ENCODE data around the gene BACE1.
A peak's percentile ranks its signal among the peaks of the same experiment; 100 is the strongest.

The BACE1 gene

GRCh38 chr11:117332843-117333242, 16.8 kb upstream of the BACE1 start:
- TF ChIP-seq POLR2AphosphoS5 (IDR thresholded peaks at IDR 0.05; ENCODE audit: low read depth, low read length) (no peak), REST (IDR thresholded peaks at IDR 0.05; ENCODE audit: insufficient read depth in 1 of 2, low read depth in 2 of 2, low read length in 2 of 2) (no peak), FOXP2 (optimal IDR thresholded peaks at IDR 0.05; ENCODE audit: borderline replicate concordance, extremely low read depth, extremely low read length, insufficient read depth) (no peak), SIN3A (IDR thresholded peaks at IDR 0.05; ENCODE audit: borderline replicate concordance, insufficient read depth, low read length) (no peak), TAF1 (IDR thresholded peaks at IDR 0.05; ENCODE audit: borderline replicate concordance, insufficient read depth, low read length) (no peak)

- 0 out of 2 replicates have a peak, but pooled peaks have one; percentile 4 for TF ChIP-seq POLR2AphosphoS5 (IDR thresholded peaks at IDR 0.05; ENCODE audit: low read depth, low read length)
- TF ChIP-seq FOXP2 (optimal IDR thresholded peaks at IDR 0.05; ENCODE audit: borderline replicate concordance, extremely low read depth, extremely low read length, insufficient read depth): no peak
- TF ChIP-seq REST (IDR thresholded peaks at IDR 0.05; ENCODE audit: insufficient read depth in 1 of 2, low read depth in 2 of 2, low read length in 2 of 2): no peak
- no peak for TF ChIP-seq SIN3A (IDR thresholded peaks at IDR 0.05; ENCODE audit: borderline replicate concordance, insufficient read depth, low read length)
- TF ChIP-seq TAF1 (IDR thresholded peaks at IDR 0.05; ENCODE audit: borderline replicate concordance, insufficient read depth, low read length): no peak
Observed at GRCh38 chr11:117328375-117329010, 12.4 kb upstream of the BACE1 start.

- TF ChIP-seq POLR2AphosphoS5 (IDR thresholded peaks at IDR 0.05; ENCODE audit: low read depth, low read length) (no peak; the same call in 1 of the 2 replicates), FOXP2 (optimal IDR thresholded peaks at IDR 0.05; ENCODE audit: borderline replicate concordance, extremely low read depth, extremely low read length, insufficient read depth) (peak; percentile 95), SIN3A (IDR thresholded peaks at IDR 0.05; ENCODE audit: borderline replicate concordance, insufficient read depth, low read length) (peak; percentile 71)
Observed at GRCh38 chr11:117327567-117328374, 11.7 kb upstream of the BACE1 start, which contains the start of gene CEP164. Gene CEP164 (plus strand): TSS chr11:117327854. CDS start chr11:117338587, 10,733 bp downstream.

GRCh38 chr11:117319214-117319840, 3.3 kb upstream of the BACE1 start:
- TF ChIP-seq SIN3A (IDR thresholded peaks at IDR 0.05; ENCODE audit: borderline replicate concordance, insufficient read depth, low read length): no peak
- TF ChIP-seq REST (IDR thresholded peaks at IDR 0.05; ENCODE audit: insufficient read depth in 1 of 2, low read depth in 2 of 2, low read length in 2 of 2): no peak
- no peak for TF ChIP-seq FOXP2 (optimal IDR thresholded peaks at IDR 0.05; ENCODE audit: borderline replicate concordance, extremely low read depth, extremely low read length, insufficient read depth)
- no peak for TF ChIP-seq TAF1 (IDR thresholded peaks at IDR 0.05; ENCODE audit: borderline replicate concordance, insufficient read depth, low read length)
- no peak for TF ChIP-seq POLR2AphosphoS5 (IDR thresholded peaks at IDR 0.05; ENCODE audit: low read depth, low read length)

GRCh38 chr11:117318738-117319137, 2.7 kb upstream of the BACE1 start:
- no peak for TF ChIP-seq TAF1 (IDR thresholded peaks at IDR 0.05; ENCODE audit: borderline replicate concordance, insufficient read depth, low read length)
- TF ChIP-seq POLR2AphosphoS5 (IDR thresholded peaks at IDR 0.05; ENCODE audit: low read depth, low read length): no peak
- TF ChIP-seq FOXP2 (optimal IDR thresholded peaks at IDR 0.05; ENCODE audit: borderline replicate concordance, extremely low read depth, extremely low read length, insufficient read depth): no peak
